Uterus (tissue), 2 donors: Measurements from ENCODE around the gene SOWAHA.

Experiments used
- CTCF ChIP-seq, 4 experiments: fragments of 200-600 bp in 2 of 4; fragments of 450-650 bp in 2 of 4; sonication (generic) in 2 of 4; IDR thresholded peaks; one replicate each; pipeline ENCODE4 v1.5.1; 2016 to 2019; ENCODE audit warnings: antibody characterized with exemption in 4 of 4, mild to moderate bottlenecking in 2 of 4, moderate library complexity in 1 of 4
- POLR2A ChIP-seq, 2 donors: fragments of 450-650 bp; IDR thresholded peaks; one replicate each; pipeline ENCODE4 v1.6.1; 2016; ENCODE audit warnings: antibody characterized with exemption in 2 of 2, mild to moderate bottlenecking in 1 of 2, moderate library complexity in 1 of 2

- TF ChIP-seq CTCF (IDR thresholded peaks at IDR 0.05) (no peak), POLR2A (IDR thresholded peaks at IDR 0.05) (no peak)
Observed at GRCh38 chr5:132825834-132826391, 12.8 kb downstream of the SOWAHA start.
